ENCODE measurements around the gene SEPTIN8. TPM values are rescaled to one million over a fixed set of nuclear protein-coding genes. Genes with fewer than 3 reads are reported as not detected.
A peak's percentile ranks its signal among the peaks of the same experiment; 100 is the strongest.

SEPTIN8 gene
- polyA plus RNA-seq, 1 donor (not counting 4 experiments of a cell fraction or from before 2014, with no cell fraction given): 46.4 TPM

DNA sequence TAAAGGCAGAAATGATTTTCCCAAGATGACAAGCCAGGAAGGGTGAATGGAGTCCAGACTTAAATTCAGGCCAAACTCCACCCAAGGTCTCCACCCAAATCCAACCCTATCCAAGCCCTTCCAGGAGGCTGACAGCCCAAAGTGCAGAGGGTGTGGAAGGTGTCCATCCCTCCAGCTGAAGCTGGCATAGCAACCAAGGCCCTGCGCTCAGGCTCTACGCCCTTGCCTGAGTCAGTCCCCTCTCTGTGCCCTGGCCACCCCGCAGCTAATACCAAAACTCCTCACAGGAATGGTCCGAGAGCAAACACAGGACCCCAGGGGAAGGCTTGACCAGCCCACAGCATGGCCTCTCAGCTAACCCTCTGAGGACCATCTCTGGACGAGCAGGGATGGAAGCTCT is 2.1 kb downstream of the SEPTIN8 start:
- Histone ChIP-seq H3K4me2 (ENCODE audit: control insufficient read depth, extremely low read depth, insufficient read depth, low read depth, low read length) (peak overlapping the region; percentile 78), H3K27ac (ENCODE audit: control insufficient read depth, insufficient read depth, low read length) (no peak overlapping the region), H3K4me1 (ENCODE audit: control insufficient read depth, extremely low read depth, insufficient read depth, low read length) (peaks cover 23% of the 10 kb centered on the region), H4K20me1 (ENCODE audit: control insufficient read depth, extremely low read depth, insufficient read depth, low read length) (no peaks in the 10 kb centered on the region), H3K4me3 (ENCODE audit: control insufficient read depth in 2 of 3, extremely low read depth in 1 of 3, insufficient read depth in 2 of 3, low read depth in 1 of 3, low read length in 3 of 3) (peak overlapping the region in 1 of 3 experiments; percentile 7), H3K9me3 (ENCODE audit: control insufficient read depth, low read depth, low read length) (no peaks in the 10 kb centered on the region), H3K9ac (ENCODE audit: control insufficient read depth, extremely low read depth, insufficient read depth, low read length) (no peak overlapping the region), H3K27me3 (ENCODE audit: control insufficient read depth, extremely low read depth, insufficient read depth, low read length) (no peaks in the 10 kb centered on the region), H3K79me2 (ENCODE audit: control insufficient read depth, insufficient read depth, low read length) (peaks cover 47% of the 10 kb centered on the region), H3K9me1 (ENCODE audit: control insufficient read depth, extremely low read depth, insufficient read depth, low read length) (peaks cover 2% of the 10 kb centered on the region), H2AFZ (ENCODE audit: control insufficient read depth, low read length) (no peak overlapping the region), H3K36me3 (ENCODE audit: control insufficient read depth in 2 of 2, extremely low read depth in 1 of 2, insufficient read depth in 2 of 2, low read length in 2 of 2) (peaks cover 0 to 7% of the 10 kb centered on the region in 2 experiments)
- TF ChIP-seq EZH2 (IDR thresholded peaks at IDR 0.05; ENCODE audit: low read length): no peak
- DNase-seq (ENCODE audit: low read depth, low spot score) (no peak), FAIRE-seq (no peak)
- dilution Hi-C loops (cut with MboI; ENCODE audit: extremely low pct_ligation_motif_present, low sequenced_read_pairs): no loop called here

DNA sequence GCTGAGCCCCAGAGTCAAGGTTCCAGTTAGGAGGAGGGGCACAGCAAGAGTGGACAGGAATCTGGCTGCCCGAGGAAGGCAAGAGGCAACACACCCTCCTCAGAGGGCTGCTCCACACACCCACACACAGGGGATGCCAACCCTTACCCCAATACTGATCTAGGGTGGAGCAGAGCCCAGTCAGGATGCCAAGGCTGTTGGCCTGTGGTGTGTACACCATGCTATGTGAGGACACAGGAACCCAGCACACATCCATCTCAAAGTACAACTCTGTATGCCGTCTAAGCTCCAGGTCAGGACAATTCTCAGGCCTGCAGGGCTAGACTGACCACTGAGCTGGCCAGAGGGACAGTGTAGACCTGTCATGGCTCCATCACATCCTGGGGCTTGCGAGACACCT is 2.6 kb downstream of the SEPTIN8 start:
- Histone ChIP-seq H3K4me3 (ENCODE audit: control insufficient read depth in 2 of 3, extremely low read depth in 1 of 3, insufficient read depth in 2 of 3, low read depth in 1 of 3, low read length in 3 of 3) (no peak overlapping the region), H4K20me1 (ENCODE audit: control insufficient read depth, extremely low read depth, insufficient read depth, low read length) (no peaks in the 10 kb centered on the region), H3K4me2 (ENCODE audit: control insufficient read depth, extremely low read depth, insufficient read depth, low read depth, low read length) (peak overlapping the region; percentile 78), H3K79me2 (ENCODE audit: control insufficient read depth, insufficient read depth, low read length) (peaks cover 50% of the 10 kb centered on the region), H3K9me3 (ENCODE audit: control insufficient read depth, low read depth, low read length) (no peaks in the 10 kb centered on the region), H3K27me3 (ENCODE audit: control insufficient read depth, extremely low read depth, insufficient read depth, low read length) (no peaks in the 10 kb centered on the region), H3K4me1 (ENCODE audit: control insufficient read depth, extremely low read depth, insufficient read depth, low read length) (peaks cover 23% of the 10 kb centered on the region), H3K9me1 (ENCODE audit: control insufficient read depth, extremely low read depth, insufficient read depth, low read length) (peaks cover 2% of the 10 kb centered on the region), H2AFZ (ENCODE audit: control insufficient read depth, low read length) (no peak overlapping the region), H3K9ac (ENCODE audit: control insufficient read depth, extremely low read depth, insufficient read depth, low read length) (no peak overlapping the region), H3K27ac (ENCODE audit: control insufficient read depth, insufficient read depth, low read length) (no peak overlapping the region), H3K36me3 (ENCODE audit: control insufficient read depth in 2 of 2, extremely low read depth in 1 of 2, insufficient read depth in 2 of 2, low read length in 2 of 2) (peaks cover 0 to 7% of the 10 kb centered on the region in 2 experiments)
- FAIRE-seq (peak; percentile 5), DNase-seq (ENCODE audit: low read depth, low spot score) (no peak)
- no peak for TF ChIP-seq EZH2 (IDR thresholded peaks at IDR 0.05; ENCODE audit: low read length)
- TF ChIP-seq, protein P1, sequence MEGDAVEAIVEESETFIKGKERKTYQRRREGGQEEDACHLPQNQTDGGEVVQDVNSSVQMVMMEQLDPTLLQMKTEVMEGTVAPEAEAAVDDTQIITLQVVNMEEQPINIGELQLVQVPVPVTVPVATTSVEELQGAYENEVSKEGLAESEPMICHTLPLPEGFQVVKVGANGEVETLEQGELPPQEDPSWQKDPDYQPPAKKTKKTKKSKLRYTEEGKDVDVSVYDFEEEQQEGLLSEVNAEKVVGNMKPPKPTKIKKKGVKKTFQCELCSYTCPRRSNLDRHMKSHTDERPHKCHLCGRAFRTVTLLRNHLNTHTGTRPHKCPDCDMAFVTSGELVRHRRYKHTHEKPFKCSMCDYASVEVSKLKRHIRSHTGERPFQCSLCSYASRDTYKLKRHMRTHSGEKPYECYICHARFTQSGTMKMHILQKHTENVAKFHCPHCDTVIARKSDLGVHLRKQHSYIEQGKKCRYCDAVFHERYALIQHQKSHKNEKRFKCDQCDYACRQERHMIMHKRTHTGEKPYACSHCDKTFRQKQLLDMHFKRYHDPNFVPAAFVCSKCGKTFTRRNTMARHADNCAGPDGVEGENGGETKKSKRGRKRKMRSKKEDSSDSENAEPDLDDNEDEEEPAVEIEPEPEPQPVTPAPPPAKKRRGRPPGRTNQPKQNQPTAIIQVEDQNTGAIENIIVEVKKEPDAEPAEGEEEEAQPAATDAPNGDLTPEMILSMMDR (optimal IDR thresholded peaks at IDR 0.05 in 1 of 3, IDR thresholded peaks at IDR 0.05 in 1 of 3, conservative IDR thresholded peaks at IDR 0.05 in 1 of 3; ENCODE audit: extremely low read depth in 1 of 3, insufficient read depth in 2 of 3, low read length in 3 of 3): no peak
- dilution Hi-C loops (cut with MboI; ENCODE audit: extremely low pct_ligation_motif_present, low sequenced_read_pairs): no loop called here
